GM18526 (cell line): ENCODE data around the gene COG5.

Experiments
- POLR2A ChIP-seq: IDR thresholded peaks from 3 replicates; pipeline ENCODE4 v1.6.1; 2011; ENCODE audit not compliant: insufficient read length; ENCODE audit errors: extremely low read depth

COG5 gene

DNA sequence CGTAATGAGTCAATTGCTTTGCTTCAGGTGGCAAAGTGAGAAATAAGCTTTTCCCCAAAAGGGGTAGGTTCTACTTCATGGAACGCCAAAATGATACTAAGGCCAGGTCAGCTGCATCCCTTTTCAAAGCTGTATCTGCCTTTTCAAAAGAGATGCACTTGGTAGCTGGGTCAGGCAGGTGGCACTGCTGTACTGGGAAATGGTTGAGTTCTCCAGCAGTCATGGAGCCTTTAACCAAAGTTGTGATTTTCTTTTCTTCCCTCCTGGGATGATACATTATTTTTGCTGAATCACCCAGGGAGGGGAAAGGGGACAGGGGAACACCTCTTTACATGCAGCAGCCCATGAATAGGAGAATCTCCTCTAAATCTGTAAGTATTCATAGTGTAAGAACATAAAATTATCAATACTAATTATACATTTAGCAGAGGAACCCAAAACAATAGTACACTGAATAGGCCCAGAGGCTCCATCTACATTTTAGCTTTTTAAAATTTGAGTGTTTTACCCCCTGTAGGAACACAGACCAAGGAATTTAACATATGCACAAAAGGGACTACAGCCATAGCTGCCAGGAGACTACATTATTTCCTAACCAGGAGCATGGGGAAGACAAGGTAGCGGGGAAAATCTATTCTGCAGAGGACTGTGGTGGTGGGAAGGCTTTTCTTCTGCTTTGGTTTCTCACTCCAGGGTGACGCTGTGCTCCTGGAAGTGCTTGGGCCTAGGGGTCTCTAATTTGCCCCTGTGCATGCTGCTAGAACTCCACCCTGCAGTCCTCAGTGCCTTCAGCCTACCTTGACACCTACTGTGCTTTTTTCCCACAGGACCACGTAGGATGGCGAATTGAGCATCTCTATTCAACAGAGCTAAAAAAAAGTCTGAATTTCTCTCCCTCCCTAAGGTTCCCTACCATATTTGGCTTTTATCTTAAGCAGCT, 100.3 kb downstream of the COG5 start:
- no peak for TF ChIP-seq POLR2A

GRCh38 chr7:107461938-107462533, 101.7 kb downstream of the COG5 start:
- TF ChIP-seq POLR2A = no peak

DNA sequence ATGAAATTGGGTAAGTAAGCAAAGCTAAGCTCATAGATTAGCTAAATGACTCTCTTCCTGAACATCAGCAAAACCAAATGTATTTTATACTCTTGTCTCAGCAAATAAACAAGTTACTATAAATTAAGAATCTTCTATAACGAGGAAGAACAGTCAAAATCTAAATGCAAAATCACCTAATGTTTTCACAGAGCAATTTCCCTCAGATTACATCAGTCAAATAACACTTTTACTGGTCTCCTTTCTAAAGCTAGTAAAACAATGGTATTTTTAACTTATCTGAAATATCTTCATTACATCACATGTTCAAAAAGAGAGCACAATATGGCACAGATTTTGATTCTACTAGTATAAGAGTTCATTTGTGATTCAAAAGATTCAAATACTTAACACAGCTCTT, 110.3 kb downstream of the COG5 start:
- TF ChIP-seq POLR2A = no peak

DNA sequence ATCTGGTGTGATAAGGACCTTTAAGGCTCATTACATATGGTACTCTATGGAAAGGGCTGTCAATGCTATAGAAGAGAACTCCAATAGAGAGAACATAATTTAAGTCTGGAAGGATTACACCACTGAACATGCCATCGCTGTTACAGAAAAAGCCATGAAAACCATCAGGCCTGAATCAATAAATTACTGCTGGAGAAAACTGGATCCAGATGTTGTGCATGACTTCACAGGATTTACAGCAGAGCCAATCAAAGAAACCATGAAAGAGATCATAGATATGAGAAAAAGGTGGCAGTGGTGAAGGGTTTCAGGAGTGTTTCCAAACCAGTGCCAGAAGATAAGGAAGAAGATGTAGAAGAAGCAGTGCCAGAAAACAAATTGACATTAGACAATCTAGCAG, 112.8 kb downstream of the COG5 start:
- no peak for TF ChIP-seq POLR2A

DNA sequence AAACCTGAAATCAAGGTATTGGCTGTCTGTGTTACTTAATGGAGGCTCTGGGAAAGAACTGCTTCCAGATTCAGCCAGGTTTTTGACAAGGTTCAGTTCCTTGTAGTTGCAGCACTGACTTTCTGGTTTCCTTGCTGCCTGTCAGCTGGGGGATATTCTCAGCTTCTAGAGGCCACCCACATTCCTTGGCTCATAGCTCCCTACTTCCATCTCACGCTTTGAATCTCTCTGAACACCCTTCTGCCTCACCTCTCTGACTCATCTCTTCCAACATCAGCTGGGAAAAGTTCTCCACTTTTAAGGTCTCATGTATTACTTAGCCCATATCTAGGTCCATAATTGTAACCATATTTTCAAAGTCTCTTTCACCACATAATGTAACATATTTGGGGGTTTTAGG, 116.7 kb downstream of the COG5 start:
- TF ChIP-seq POLR2A = no peak

GRCh38 chr7:107446531-107446930, 117.2 kb downstream of the COG5 start:
- no peak for TF ChIP-seq POLR2A

DNA sequence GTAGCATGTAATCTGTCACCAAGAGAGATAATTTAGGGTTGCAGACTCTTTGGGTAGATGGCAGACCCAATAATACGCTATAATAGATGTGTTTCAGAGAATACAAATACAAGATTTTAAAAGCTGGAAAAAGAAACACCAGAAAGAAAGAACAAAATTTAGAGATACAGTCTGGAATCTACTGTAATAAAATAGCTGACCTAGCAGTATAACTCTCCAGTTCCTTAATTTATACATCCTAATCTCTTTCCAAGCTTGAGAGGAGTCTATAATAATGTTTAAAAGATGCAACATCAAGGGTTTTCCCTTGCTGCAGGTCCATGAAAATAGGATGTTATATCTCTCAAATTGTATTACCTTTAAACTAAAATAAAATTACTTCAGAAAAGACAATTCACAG, 121.0 kb downstream of the COG5 start:
- no peak for TF ChIP-seq POLR2A

GRCh38 chr7:107441581-107442422, 121.9 kb downstream of the COG5 start:
- TF ChIP-seq POLR2A = no peak

DNA sequence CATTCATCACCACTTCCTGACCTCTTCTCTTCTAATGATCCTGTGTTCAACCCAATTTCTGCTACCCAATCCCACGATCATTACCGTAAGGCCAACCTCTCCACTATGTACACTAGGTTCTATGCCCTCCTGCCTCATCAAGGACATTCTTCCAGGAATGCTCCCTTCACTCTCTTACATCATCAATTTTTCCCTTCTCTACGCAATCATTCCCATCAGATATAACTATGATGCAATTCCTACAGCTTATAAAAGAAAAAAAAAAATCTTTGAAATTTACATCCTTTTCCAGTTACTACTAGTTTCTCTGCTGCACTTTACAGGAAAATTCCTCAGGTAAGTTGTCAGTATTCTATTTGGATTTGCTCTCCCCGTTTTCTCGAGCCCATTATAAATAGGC, 124.7 kb downstream of the COG5 start:
- TF ChIP-seq POLR2A = no peak

- TF ChIP-seq POLR2A = no peak
Observed at GRCh38 chr7:107435749-107436148, 128.0 kb downstream of the COG5 start.

DNA sequence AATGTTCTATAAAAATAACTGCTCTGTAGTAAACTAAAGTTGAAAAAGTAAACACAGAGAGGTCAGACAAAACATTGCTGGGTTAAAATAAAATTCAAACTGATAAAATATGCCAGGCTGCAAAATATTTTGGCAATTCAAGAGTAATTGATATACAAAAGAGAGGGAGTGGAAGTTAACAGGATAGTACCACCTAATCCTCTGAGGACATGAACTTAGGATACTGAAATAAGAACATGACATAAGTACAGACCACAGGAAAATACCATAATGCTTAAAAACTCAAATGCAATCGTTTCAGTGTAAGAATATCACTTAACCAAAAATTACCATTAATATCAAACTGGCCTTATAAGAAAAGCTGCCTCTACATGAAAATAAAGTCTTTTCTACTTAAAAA, 131.5 kb downstream of the COG5 start:
- TF ChIP-seq POLR2A = no peak

DNA sequence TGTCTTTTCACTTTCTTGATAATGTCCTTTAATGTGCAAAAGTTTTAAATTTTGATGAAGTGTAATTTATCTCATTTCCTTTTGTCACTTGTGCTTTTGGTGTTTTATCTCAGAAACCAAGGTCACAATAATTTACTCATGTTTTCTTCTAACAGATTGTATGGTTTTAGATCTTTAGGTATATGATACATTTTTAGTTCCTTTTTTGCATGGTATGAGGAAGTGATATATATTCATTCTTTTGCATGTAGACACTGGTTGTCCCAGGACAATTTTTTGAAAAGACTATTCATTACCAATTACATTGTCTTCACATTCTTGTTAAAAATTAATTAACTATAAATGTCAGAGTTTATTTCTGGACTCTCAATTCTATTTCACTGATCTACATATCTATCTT, 133.7 kb downstream of the COG5 start:
- TF ChIP-seq POLR2A = no peak

DNA sequence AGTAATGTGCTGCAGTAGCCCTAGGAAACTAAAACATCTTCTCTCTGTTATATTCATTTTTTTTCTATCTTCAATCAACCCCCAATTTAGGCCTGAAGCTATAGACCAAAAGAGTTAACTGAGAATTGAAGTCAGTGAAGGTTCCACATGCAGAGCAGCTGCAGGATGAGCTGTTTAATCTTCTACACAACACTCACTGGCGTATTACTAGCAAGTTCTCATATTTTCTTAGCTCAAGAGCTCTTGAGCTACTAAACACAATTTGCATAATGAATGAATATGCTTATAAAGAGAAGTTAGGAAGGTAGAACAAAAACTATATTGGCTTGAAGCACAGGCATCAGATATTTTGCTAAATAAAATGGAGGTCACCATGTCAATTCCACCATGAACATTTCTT, 135.1 kb downstream of the COG5 start:
- TF ChIP-seq POLR2A = no peak

- no peak for TF ChIP-seq POLR2A
Observed at GRCh38 chr7:107427462-107427861, 136.3 kb downstream of the COG5 start.

DNA sequence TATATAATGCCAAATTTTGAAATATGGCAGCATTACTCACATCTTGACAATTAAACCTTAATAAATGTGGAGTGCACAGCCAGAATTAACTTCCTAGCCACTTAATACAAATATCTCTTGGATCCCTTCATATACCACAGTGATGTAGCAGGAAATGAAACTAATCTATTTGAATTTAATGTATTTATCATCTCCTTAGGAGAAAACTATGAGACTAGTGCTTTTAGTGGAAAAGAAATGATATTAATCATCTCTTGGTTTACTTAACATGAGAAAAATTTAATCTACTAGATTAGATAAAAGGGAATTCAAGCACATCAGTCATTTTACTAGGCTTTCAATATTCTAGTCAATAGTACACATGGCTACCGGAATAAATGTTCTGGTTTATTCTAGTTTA, 149.5 kb downstream of the COG5 start:
- no peak for TF ChIP-seq POLR2A

- TF ChIP-seq POLR2A = no peak
Observed at GRCh38 chr7:107408349-107408748, 155.4 kb downstream of the COG5 start.
